ENCODE measurements around the gene ZFP69.

ZFP69 gene

GRCh38 chr1:40508375-40509341, 31.6 kb downstream of the ZFP69 start, which contains the start of gene EXO5:
Gene EXO5 (plus strand): TSS chr1:40508767. CDS start chr1:40514545, 5,778 bp downstream.
- DNase-seq (ENCODE audit: low spot score), result peak; percentile 53

DNA sequence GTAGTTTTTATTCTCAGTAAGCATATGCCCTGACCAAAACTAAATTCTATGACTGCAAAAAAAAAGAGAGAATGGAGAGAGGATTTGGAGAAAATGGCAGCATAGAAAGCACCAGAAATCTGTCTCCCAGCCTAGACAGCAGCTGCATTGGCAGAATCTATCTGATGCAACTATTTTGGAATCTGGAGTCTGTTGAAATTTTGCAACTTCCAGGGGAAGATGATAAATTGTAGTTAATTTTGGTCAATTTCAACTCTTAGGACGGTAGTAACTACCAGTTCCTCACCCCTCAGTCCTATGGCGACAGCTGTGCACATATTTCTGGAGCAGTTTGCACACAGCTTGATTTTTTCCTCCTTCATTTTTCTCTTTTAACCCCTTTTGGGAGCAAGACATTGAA, 42.4 kb downstream of the ZFP69 start:
- DNase-seq (ENCODE audit: low spot score), result no peak

DNA sequence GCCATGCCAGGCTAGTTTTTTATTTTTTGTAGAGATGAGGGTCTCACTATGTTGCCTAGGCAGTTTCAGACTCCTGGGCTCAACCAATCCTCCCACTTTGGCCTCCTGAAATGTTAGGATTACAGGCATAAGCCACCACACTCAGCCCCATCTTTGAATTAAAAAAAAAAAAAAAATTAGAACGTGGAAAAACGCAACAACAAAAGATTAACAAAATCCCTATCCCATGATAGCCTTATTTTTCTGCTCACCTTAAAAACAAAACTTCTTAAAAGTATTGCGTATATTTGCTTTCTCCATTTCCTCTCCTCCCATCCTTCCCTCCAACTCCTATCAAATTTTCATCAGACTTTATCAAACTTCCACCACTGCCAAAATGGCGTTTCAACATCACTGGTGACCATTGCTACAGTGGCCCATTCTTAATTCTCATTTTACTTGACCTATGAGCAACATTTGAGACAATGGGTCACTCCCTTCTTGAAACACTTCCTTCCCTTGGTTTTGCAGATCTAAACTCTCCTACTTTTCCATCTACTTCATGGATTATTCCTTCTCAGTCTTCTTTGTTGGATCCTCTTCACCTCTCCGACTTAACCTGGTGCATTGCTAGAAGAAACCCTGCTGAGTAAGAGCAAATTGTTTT, 53.8 kb downstream of the ZFP69 start:
- no peak for DNase-seq (ENCODE audit: low spot score)

DNA sequence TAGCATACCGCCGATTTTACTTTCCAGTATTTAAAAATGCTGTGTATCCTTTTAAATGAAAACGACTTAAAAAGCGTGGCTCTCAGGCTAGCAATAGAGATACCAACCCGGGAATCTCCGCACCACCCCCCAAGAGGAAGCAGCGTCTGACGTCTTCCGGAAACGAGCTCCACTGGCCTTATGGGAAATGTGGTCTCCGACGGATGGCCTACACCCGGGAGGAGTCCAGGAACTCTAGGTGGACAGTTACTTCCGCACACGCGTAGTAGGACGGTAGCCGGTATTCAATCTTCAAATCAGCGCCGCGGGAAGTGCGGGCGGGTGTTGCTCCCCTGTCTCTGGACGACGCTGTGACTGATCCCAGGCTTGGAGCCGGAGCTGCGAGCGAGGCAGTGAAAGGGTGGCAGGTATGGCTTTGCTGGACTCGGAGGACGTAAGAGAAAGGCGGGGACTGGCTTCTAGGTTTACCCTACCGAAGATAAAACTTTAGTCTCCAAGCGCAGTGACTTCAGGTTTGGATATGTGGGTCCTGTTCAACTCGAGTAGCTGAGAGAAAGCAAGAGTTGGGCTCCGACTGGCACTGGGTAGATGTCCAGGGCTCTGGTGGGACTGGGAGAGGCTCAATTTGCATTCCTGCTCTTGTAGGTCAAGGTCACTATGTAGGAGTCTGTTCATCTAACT, 54.4 kb downstream of the ZFP69 start, which contains the start of gene ZNF684:
ZNF684 (plus strand) TSS at position 257 of the 681 bp plus-strand sequence. CDS start 1,530 bp downstream, outside the sequence.
- DNase-seq (ENCODE audit: low spot score), result peak; percentile 91

DNA sequence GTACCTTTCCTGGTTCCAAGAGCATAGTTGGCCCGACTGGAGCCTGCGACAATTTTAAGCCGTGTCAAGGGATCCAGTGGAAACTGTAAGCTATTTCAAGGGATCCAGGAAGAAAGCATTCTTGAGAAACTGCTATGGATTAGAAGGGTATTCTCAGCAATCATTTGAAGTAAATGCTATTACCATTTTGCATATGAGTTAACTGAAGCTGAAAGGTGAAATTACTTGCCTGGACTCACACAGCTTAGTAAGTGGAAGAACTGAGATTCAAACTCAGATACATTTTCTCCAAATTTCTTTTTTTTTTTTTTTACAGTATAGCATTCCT, 54.9 kb downstream of the ZFP69 start:
- DNase-seq (ENCODE audit: low spot score), result no peak

DNA sequence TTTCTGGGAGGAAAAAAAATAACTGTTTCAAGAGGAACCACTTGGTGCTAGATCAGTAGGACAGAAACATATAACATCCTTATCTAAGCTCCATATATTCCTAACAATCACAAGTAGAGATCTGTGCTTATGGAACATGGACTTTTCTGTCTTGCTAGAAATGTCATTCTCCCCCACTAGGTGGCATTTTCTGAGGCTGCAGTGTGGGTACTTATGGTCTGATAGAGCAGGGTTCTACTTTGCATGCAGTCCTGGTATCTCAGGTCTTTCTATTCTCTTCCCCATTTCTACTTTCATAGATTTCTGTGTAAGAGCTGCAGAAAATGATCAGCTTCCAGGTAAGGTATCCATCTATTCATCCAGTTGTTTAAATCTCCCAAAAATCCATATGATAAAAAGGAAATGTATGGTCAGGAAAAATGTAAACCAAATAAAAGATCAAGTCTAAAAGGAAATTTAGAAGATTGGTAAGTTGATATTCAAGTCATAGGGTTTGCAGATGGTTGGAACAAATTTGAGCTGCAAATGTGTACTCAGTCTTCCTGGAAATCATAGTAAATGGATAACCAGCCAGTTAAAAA, 55.8 kb downstream of the ZFP69 start:
- peak; percentile 60 for DNase-seq (ENCODE audit: low spot score)

GRCh38 chr1:40534589-40534988, 57.5 kb downstream of the ZFP69 start:
- DNase-seq (ENCODE audit: low spot score), result no peak

GRCh38 chr1:40535732-40536131, 58.6 kb downstream of the ZFP69 start:
- DNase-seq (ENCODE audit: low spot score), result no peak

DNA sequence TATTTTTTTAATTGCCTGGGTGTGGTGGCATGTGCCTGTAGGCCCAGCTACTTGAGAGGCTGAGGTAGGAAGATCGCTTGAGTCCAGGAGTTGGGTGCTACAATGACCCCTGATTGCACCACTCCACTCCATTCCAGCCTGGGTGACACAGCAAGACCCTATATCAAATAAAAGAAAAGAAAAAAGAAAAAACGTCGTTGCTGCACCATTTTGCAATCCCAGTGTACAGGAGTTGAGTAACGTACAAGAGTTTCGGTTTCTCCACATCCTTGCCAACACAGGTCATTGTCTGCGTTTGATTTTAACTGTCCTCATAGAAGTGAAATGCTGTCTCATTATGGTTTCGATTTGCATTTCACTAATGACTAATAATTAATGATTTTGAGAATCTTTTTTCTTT, 62.2 kb downstream of the ZFP69 start:
- DNase-seq (ENCODE audit: low spot score), result no peak

Data from kidney capillary endothelial cell (primary cell).